DOHH2 (cell line): ENCODE results near the gene PKIG.

Source experiments
- CTCF ChIP-seq: fragments of 200-600 bp; sonication (generic); IDR thresholded peaks from one replicate; pipeline ENCODE4 v1.5.1; 2014; ENCODE audit warnings: antibody characterized with exemption, mild to moderate bottlenecking, low read depth, low read length; ENCODE audit not compliant: poor library complexity, severe bottlenecking
- EZH2phosphoT487 ChIP-seq: fragments of 200-600 bp; sonication (generic); IDR thresholded peaks from 2 replicates; pipeline ENCODE4 v1.6.1; 2017; ENCODE audit warnings: borderline replicate concordance, mild to moderate bottlenecking, antibody characterized with exemption, low read length, moderate library complexity, mixed read lengths

- TF ChIP-seq CTCF (no peak), EZH2phosphoT487 (no peak)
Observed at GRCh38 chr20:44624152-44624551, 41.8 kb downstream of the PKIG start.
